GM12864 (cell line): ENCODE results near the gene COX7C.

Experiments used
- DNase-seq: peaks from one replicate; pipeline ENCODE4 v3.0.0-alpha.2; 2011; ENCODE audit warnings: low read depth
- H3K4me3 ChIP-seq: 2 replicates; pipeline ENCODE4 v1.5.1; 2011; ENCODE audit warnings: mild to moderate bottlenecking, low read depth, low read length, control low read depth
- CTCF ChIP-seq: IDR thresholded peaks from 2 replicates; pipeline ENCODE4 v1.5.1; 2011; ENCODE audit warnings: low read depth, mild to moderate bottlenecking, moderate library complexity, low read length, control low read depth, inconsistent platforms; ENCODE audit errors: missing control alignments

Gene COX7C

GRCh38 chr5:86665984-86666760 lies 48.4 kb downstream of the COX7C start:
- no peak for TF ChIP-seq CTCF
- no peak overlapping the region for H3K4me3 ChIP-seq
- DNase-seq = no peak

GRCh38 chr5:86666981-86667380 lies 49.2 kb downstream of the COX7C start:
- DNase-seq = no peak
- H3K4me3 ChIP-seq = no peak overlapping the region
- TF ChIP-seq CTCF = no peak
